ENCODE results near the gene LTO1.

The LTO1 gene

DNA sequence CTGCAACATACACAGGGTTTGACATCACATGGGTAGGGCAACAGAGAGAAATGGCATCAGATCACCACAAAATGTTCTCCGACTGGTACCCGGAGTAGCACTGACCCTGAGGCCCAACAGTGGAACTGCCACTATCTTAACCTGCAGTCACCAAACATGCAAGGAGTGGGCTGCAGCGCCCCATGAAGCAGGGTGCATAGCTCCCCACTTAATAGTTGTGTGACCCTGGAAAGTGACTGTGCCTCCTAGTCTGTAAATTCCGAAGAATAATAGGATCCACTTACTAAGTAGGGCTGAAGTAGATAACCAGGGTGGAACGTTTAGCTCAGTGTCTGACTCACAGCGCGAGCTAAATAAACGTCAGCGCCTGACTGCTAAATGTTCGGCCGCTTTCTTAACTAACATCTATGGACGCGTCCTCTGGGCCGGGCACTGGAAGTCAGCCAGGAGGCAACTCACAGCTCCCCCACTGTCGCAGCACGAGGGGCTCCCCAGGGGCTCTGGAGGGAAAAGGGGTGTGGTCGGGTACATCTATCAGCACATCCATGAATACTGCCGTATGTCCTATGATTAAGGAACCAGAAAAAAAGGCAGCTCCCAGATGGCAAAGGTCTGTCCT is 777 bp downstream of the LTO1 start:
- peak; percentile 32 for DNase-seq

DNA sequence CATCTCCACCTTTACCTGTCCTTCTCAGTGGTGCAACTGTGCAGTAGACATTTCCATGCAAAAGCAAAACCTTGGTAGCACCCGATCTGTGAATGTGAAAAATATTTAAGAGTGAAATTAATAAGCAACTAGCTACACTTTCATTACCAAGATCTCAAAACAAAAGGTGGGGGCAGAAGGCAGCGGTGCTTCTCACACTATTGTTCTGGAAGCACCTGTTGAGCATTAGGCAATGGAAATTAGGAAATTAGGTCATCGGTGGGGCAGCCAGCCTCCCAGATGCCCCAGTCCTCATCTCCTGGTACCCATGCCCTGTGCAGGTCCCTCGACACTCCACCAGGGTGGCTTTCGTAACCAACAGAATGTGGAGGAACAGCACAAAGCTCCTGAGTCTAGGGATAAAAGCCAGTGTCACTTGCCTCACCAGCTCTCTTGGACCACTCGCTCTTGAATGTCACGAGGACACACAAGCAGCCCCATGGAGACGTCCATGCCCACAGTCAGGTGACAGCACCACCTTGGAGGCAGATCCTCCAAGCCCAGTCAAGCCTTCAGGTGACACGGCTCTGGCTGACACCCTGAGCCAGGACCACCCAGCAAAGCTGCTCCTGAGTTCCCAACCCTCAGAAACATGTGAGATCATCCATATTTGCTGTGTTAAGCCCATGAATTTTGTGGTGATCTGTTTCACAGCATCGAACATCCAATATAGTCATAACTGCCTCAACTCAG is 3.3 kb downstream of the LTO1 start:
- no peak for DNase-seq

DNA sequence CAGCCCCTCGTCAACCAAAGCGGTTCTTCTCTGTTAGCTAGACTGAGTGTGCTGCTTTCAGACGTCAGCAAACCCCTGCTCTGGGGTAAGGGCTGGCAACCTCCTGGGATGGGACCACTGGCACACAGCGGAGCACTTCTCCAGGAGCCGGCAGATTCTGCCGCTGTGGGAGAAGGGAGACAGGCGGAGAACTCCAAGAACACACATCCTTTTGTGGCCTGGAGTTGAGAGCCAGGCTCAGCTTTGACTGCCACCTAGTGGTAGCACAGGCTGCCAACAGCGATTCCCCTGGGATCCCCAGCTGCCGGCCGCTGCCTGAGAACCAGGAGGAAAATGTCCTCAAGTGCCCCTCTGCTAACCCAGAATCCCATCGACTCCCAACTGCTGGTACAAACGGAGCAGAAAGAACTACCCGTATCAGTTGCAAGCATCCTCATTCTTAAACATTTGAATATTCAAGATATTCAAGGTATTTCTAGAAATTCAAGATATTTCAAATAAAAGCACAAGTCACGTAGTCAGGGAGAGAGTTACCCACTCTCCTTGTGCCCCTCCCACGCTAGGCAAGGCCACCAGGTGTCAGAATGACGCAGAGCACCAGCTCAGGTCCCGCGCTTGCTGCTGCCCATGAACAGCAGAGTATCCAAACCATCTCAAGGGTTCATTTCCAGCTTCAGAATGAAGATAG is 4.9 kb downstream of the LTO1 start:
- DNase-seq = peak; percentile 49

DNA sequence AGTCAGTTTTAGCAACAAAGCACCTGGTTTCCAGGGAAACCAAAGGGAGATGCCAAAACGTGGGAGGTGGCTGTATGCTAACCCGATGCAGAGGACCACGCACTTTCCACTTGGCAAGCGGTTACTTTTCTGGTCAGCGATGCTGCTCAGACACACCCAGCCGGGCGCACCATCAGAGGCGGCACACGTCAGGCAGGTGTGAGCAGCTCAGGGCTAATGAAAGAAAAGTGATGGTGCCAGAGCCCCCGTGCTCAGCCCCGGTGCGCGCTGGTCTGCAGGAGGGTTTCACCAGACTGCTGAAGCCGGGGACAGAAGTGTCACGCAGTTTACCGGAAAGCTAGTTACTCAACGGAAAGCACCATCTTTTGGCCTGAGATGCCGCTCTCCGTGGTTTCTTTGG is 5.7 kb downstream of the LTO1 start:
- no peak for DNase-seq

DNA sequence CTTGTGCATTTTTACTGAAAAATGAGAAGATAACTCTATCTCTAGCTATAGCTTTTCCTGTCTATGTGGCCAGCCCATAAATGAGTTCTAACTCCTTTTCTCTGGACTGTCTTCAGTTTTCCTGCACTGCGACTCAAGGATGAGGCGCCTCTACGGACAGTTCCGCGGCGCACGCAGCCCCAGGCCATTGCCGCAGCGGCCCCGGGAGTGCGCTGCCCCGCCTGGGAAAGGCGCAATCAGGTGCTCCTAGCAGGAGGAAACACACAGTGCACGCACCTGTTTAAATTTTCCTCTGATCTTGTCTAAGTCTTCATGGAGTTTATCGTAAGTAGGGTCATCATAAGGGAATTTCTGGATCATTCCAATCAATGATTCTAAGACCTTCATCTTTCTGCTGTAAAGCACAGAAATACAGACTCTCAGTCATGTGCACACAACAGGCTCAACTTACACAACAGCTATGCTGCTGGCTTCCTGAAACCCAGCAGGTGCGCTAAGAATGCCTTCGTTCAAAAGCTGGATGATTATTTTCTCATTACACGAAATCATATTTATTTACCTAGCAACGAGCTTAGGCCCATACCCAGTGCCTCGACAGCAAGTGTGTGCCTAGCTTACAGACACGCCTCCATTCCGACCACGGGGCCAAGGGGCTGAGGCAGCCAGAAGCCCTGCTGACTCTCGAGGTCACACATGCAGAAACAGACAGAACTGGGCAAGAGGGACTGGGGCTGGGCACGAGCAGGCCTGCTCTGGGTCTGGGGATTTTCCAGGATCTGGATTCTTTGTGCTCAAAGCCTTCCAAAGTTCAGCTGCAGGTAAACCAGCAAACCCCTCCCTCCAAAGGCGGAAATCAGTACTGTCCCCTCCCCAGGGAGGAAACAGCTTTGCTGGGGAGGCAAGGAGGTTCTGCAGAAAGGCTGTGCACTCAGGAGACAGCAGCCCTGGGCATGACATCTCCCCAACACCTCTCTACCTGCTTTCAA is 7.2 kb downstream of the LTO1 start:
- no peak for DNase-seq

DNA sequence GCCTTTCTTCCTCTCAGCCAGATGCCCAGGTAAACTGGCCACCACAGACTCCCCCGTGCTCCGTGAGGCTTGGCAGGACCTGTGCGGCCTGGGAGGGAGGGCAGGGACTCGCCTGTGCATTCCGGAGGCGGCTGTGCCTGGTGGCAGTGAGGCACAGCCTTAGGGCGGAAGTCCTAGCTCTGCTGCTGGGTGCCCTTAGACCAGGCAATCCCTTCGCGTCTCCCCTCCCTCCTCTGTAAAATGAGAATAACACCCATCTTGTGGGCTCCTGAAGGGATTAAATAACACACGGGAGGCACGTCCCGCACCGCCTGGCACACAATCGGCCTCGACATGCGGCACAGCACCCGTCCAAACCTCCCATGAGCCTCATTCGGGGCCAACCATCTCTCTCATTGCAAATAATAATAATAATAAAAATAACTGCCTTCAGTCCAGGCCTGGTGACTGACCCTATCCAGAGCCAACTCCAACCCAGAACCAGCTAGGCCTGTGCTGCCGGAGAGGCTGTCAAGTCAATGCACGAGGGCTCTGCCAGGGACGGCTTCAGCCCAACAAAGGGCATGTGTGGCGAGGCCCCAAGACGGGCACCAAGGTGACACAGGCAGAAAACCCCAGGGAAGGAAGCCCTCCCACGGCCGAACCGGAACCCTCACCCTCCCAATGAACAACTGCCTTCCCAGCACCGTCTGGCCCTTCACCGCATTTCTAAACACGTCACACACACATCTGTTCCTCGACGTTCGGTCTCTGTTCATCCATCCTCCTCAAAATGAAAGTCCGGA is 8.2 kb downstream of the LTO1 start:
- no peak for DNase-seq

DNA sequence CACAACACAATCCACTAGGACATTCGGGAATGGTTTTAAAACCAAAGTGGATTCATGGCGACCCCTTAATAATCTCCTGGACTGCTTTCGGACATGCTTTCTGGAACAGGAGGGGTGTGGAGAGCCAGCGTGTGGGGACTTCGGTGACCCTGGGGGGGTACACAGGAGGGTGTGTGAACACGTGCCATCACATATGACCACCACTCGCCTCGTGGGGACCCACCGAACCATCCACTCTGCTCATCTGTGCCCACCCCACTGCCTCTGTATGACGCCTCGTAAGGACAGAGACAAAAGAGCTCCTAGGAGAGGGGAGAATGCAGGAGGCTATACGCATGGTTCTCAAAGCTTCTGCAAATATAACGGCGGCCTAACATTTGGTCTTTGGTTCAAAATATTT is 8.9 kb downstream of the LTO1 start:
- no peak for DNase-seq

DNA sequence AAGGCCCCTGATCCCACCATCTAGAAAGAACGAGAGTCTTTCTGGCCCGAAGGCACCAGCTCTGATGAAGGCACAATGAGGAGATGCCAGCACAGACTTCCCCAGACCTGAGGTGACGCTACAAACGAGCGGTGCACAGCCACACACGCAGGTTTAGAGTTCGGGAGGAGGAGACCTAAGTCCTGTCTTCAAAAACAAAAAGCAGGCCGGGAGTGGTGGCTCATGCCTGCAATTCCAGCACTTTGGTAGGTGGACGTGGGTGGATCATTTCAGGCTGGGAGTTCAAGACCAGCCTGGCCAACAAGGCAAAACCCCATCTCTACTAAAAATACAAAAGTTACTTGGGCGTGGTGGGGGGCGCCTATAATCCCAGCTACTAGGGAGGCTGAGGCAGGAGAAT is 9.5 kb downstream of the LTO1 start:
- no peak for DNase-seq

DNA sequence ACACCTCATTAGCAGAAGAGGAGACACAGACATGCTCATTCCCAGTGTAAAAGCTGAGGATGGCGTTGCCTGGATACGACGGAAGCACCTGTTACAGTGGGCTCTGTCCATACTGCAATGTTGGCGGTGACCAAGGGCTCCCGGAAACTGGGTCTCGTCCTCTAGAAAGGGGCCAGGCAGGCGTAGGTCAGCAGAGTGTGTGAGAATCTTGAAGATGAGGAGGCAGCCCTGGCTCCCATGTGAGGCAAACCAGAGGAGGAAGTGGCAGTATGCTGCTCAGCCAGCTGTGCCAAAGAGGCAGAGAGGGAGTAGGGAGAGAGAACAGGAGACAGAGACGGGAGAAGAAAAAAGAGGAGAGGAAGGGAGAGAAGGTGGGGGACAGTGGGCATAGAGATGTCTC is 10.3 kb downstream of the LTO1 start:
- no peak for DNase-seq

DNA sequence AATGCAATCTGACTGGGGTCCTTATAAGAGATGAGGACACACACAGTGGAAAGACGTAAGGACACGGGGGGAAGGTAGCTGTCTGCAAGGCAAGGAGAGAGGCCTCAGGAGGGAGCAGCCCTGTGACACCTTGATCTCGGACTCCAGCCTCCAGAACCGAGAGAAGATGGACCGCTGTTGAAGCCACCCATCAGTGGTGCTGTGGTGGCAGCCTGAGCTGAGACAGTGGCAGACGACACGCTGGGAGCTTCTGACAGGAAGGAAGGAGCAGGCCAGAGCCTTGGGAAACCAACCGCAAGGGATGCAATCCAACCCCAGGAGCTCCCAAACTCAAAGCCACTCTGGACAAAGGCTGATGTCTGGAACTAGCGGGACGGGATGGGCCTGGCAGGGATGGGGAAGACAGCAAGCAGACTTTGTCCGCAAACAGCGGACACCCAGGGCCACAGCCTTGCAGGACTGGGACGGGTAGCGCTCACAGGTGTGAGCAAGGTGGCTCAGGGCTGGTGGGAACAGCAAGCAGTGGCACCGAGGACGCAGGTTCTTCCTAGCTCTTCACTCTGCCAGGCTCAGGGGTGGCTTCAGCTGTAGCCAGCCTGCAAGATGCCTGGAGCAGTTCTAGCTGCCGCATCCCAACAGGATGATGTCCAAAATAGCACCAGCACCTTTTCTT is 10.9 kb downstream of the LTO1 start:
- DNase-seq = no peak

DNA sequence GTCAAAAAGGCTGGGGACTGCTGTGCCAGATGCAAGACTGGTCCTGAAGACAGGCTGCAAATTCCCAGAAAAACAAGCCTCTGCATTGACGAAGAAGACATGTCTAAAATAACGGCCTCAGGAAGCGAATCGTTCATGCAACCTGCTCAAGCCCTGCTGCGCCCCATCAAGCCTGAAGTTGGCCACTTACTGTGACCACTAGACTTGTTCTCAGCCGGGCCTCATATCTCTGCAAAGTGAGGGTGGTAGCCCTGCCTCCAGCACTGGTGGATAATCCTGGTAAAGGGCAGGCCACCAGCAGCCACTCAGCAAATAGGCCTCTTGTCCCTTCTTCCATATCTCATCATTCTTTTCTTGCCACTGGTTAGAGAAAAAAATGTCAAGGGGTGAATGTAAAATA is 11.8 kb downstream of the LTO1 start:
- DNase-seq = no peak

DNA sequence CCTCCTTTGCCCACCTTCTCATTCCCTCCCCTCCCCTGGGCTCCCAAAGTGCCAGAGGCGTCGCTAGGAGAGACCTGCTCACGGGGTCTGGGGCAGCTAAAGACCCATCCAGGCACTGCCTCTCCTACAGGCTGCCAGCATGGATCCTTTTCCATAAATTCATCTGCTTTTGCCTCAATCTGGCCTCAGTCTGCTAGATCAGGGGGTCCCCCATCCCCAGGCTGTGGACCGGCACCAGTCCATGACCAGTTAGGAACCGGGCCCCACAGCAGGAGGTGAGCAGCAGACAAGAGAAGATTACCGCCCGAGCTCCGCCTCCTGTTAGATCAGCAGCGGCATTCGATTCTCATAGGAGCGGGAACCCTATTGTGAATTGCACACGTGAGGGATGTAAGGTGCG is 12.3 kb downstream of the LTO1 start:
- no peak for DNase-seq

DNA sequence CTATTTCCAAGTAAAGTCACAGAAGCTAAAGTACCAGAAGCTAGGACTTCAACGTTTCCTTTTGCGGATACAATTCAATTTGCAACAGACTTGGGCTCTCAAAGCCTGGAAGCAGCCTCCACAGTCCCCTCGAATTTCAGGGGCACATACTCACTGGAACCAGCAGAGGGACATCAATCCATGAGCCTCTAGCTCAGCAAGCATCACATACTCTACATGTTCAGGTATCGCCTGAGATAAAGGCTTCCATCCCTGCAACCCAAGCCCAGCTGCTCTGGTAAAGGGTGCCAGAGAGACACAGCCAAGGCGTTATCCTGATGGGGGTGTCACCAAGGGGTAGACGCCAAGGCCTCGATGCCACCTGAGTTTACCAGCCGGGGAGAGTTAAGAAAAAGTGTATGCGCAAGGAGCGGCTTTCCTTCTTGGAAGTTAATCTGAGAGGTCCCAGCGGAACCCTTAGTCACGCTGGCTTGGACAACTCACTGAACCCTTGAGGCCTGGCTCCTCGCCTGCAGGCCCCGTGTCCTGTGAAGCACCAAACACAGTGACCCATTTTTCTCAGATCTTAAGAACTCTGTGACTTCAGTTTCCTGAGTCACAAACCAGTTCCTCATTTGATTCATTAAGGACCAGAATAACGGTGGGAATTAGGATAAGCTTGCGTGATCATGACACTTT is 13.0 kb downstream of the LTO1 start:
- no peak for DNase-seq

DNA sequence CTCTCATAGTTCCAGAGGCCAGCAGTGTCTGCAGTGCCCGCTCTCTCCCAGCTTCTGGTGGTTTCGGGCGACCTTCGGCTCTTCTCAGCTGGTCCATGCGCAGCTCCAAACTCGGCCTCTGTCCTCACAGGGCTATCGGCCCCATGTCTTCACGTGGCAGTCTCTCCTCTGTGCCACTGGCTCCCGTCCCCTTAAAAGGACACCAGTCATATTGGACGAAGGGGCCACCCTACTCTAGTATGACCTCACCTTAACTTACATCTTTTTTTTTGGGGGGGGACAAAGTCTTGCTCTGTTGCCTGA is 13.8 kb downstream of the LTO1 start:
- no peak for DNase-seq

DNA sequence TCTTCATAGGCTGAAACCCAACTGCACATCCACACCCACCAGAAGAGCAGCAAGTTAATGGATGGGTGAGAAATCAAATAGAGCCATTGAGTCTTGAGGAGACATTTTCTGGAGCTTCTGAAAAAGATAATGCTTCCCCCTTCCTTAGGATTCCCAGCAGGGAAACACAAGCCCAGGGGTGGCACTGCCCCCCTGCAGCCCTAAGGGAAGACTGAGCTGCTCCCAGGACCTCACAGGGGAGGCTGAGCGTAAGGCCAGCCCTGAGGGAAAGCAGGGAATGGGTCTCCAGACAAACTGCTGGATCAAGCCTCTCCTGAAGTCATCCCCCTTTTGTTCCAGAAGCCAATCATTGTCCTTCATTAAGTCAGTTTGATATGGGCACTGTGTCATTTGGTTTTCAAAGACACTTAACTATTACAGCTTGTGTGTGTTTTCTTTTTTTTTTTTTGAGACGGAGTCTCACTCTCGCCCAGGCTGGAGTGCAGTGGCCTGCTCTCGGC is 15.1 kb downstream of the LTO1 start:
- DNase-seq = no peak

DNA sequence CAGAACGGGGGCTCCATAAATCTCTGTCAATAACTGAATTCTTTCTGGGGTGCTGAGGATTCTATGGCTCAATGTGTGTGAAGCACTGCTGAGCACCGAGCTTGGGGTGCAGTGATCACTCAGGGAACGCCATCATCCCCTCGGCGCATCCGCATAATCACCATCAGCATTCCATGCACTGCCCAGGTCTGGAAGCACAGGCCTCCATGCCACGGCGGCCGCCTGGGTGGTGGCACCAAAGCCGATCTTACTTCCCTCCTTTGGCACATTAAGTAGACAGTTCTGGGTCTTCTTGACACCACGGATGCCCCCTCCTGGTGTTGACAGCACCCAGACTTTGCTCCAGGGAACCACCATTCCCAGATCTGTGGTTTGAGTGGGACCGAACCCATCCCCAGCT is 15.6 kb downstream of the LTO1 start:
- DNase-seq = no peak

DNA sequence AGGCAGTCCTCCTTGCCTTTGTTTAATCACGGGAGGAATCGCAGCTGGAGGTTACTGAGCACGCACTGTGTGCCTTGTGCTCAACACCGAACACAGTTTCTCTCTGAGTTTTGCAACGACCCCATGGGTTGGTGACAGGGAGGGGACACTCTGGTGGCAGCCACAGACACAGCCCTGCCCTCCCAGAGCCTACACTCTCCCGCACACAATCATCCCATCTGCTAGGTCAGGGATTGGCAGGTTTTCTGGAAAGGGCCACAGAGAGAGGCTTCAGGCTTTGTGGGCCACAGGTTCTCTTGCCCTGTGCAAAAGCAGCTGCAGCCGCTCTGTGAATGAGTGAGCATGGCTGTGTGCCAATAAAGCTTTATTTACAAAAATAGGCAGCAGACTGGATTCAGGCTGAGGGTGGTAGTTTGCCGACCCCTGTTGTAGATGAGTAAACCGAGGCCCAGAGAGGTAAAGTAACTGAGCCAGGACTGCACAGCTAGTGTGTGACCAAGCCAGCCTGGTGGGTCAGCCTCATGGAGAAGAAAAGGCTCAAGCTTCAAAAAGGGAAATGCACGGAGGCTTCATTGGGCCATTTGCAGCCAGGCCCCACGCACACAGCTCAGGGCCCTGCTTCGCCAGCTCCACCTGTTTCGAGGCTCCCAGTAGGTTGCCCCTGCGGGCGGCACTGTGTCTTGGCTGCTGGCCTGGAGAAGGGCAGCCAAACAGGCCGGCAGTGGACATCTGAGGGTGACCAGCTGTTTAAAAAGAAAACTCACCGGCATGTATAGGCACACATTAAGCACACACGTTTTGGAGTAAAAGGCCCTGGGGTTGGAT is 16.3 kb downstream of the LTO1 start:
- no peak for DNase-seq

DNA sequence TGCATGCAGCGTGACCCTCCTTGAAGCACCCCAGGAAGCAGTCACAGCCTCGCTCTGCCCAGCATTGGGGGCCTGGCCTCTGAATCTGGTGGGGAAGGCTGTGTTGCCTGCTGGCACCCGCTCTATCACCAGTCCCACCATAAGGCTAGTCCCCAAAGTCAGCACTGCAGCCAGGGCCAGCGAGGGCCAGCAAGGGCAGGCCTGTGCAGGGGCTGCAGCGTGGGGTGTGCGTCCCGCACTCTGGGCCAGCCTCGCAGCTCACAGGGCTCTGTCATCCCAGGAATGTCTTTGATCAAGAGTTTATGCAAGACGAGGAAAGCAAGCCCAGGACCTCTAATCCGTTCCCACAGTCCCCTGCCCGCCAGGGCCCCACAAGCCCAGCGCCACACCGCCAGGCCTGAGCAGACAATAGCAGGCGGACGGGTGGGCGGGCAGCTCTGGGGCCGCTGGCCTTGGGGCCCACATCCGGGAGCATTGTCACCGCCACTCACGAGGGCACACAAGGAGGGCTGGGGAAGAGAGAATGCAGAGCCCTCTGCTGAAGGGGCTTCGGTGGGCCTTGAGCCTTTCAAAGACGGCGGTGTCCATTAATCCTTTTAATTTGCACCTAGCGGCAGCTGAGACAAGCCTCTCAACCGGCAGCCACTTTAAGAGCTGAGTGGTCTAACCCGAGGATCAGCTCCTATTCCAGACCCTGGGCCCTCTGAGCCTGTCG is 17.1 kb downstream of the LTO1 start:
- DNase-seq = no peak

DNA sequence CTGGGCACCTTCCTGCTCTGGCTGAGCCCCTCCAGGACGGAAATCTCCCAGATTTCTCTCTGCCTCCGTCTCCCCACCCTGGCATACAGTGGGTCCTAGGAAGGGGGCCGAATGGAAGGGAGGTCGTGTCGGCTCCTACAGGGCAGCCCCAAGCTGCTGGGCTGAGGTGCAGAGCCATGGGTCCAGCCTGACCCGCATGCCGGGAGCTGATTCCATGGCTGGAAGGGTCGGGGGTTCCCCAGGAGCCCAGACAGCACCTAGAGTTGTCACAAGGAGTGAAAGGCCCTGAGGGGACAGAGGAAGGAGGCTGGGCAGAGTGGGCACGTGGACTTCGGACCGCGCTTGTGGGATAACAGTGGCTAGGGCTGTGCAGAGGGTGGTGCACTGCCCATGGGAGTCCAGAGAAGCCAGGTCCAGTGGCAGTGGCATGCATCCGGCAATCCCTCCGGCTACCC is 17.7 kb downstream of the LTO1 start:
- no peak for DNase-seq

All from stimulated activated CD4-positive, alpha-beta T cell treated with anti-CD3 and anti-CD28 coated beads, Interleukin-1b, Interleukin-23, amount 100 ng/mL, for 48 hours (primary cell).